GM21717 (cell line): Measurements from ENCODE around the gene CD226.
A peak's percentile ranks its signal among the peaks of the same experiment; 100 is the strongest.
"Not testable (repeated sequence)": the region's sequence is repeated elsewhere in the genome, so short reads cannot be mapped to it uniquely, and the experiment has no call there.

ENCODE experiments used
- ATAC-seq: cut with Tn5 transposase; IDR thresholded peaks from one replicate; pipeline ENCODE4 v1.9.1; 2021; ENCODE audit warnings: mild to moderate bottlenecking, moderate library complexity; ENCODE audit not compliant: unreplicated experiment

Gene CD226

GRCh38 chr18:69916412-69916811 lies 31.3 kb downstream of the CD226 start:
- ATAC-seq: no peak

- ATAC-seq: no peak
These were observed 38.8 kb downstream of the CD226 start for GRCh38 chr18:69908838-69909237.

- no peak for ATAC-seq
These were observed 40.9 kb downstream of the CD226 start for GRCh38 chr18:69906765-69907164.

- no peak for ATAC-seq
These were observed 46.7 kb downstream of the CD226 start for GRCh38 chr18:69900941-69901340.

- ATAC-seq: not testable (repeated sequence)
These were observed 48.3 kb downstream of the CD226 start for GRCh38 chr18:69899154-69899923.

GRCh38 chr18:69898241-69898861 lies 49.3 kb downstream of the CD226 start:
- ATAC-seq: no peak

GRCh38 chr18:69897397-69898108 lies 50.1 kb downstream of the CD226 start:
- no peak for ATAC-seq

- no peak for ATAC-seq
These were observed 52.3 kb downstream of the CD226 start for GRCh38 chr18:69895066-69896047.

GRCh38 chr18:69894467-69894866 lies 53.2 kb downstream of the CD226 start:
- no peak for ATAC-seq

- no peak for ATAC-seq
These were observed 57.1 kb downstream of the CD226 start for GRCh38 chr18:69890558-69890957.

GRCh38 chr18:69889009-69889408 lies 58.7 kb downstream of the CD226 start:
- no peak for ATAC-seq

GRCh38 chr18:69887256-69887655 lies 60.4 kb downstream of the CD226 start:
- ATAC-seq: no peak

GRCh38 chr18:69885841-69886531 lies 61.7 kb downstream of the CD226 start:
- ATAC-seq: peak; percentile 55

- no peak for ATAC-seq
These were observed 62.3 kb downstream of the CD226 start for GRCh38 chr18:69885355-69885754.

GRCh38 chr18:69883781-69884180 lies 63.9 kb downstream of the CD226 start:
- no peak for ATAC-seq

- peak; percentile 38 for ATAC-seq
These were observed 64.6 kb downstream of the CD226 start for GRCh38 chr18:69882965-69883668.

GRCh38 chr18:69880083-69880482 lies 67.6 kb downstream of the CD226 start:
- ATAC-seq: no peak

GRCh38 chr18:69879051-69879450 lies 68.6 kb downstream of the CD226 start:
- not testable (repeated sequence) for ATAC-seq

- no peak for ATAC-seq
These were observed 69.3 kb downstream of the CD226 start for GRCh38 chr18:69878213-69878933.
